HCT116 (cell line): ENCODE results near the gene UGT1A6. TPM values are rescaled to one million over a fixed set of nuclear protein-coding genes. Genes with fewer than 3 reads are reported as not detected.

Experiments used
- ATAC-seq: fragments of 200-7000 bp; cut with Tn5 transposase; 2 replicates; pipeline ENCODE4 v1.9.1; 2020; ENCODE audit warnings: mild to moderate bottlenecking, moderate library complexity
- BruUV-seq: library from RNA; stranded (reverse); fragments of 400-500 nt; replicated peaks from 2 replicates; lab custom pipeline; 2021; lab: Mats Ljungman, UMichigan
- CTCF ChIA-PET: fragments of 300-600 bp; sonication (Branson Sonifier 250); formaldehyde crosslinking; loops from one replicate; lab custom pipeline; 2021; ENCODE audit warnings: antibody characterized with exemption; lab: Charles Lee
- POLR2A ChIA-PET: fragments of 300-600, 350-600 bp; sonication (Branson Sonifier 250); formaldehyde crosslinking; loops from one replicate; lab custom pipeline; 2021; ENCODE audit warnings: antibody characterized with exemption; lab: Charles Lee
- RAD21 ChIA-PET, 2 experiments: fragments of 300-600 bp; sonication (Branson Sonifier 250); formaldehyde crosslinking; loops; one replicate each; lab custom pipeline; 2023; ENCODE audit warnings: low total read pairs in 2 of 2; ENCODE audit not compliant: uncharacterized antibody in 2 of 2, unreplicated experiment in 2 of 2, low non-redundant PET in 1 of 2; lab: Charles Lee
- DNase-seq: peaks from one replicate; pipeline ENCODE4 v3.0.0-alpha.2; 2010; ENCODE audit warnings: low read depth, low spot score
- H2AFZ ChIP-seq: fragments of 200-600 bp; shearing (Covaris generic), sonication (generic); 2 replicates; pipeline ENCODE4 v1.6.1; 2017; ENCODE audit warnings: low read depth, mixed run types, mixed read lengths, antibody characterized with exemption, low read length; ENCODE audit not compliant: poor library complexity, severe bottlenecking
- H3K27ac ChIP-seq: 2 replicates; pipeline ENCODE4 v1.5.1; 2012; ENCODE audit warnings: low read depth, low read length
- H3K27me3 ChIP-seq: fragments of 200-600 bp; sonication (generic); 2 replicates; pipeline ENCODE4 v1.6.1; 2016; ENCODE audit warnings: mixed run types, low read length, mixed read lengths; ENCODE audit not compliant: insufficient read depth
- H3K36me3 ChIP-seq, 2 experiments: fragments of 200-500 bp in 1 of 2; fragments of 200-600 bp in 1 of 2; sonication (Bioruptor generic) in 1 of 2; sonication (generic) in 1 of 2; 2 replicates each; pipeline versions ENCODE4 v1.5.1 to v1.6.1; 2014 to 2016; ENCODE audit warnings: low read length in 2 of 2, inconsistent platforms in 1 of 2, mixed read lengths in 1 of 2, mixed run types in 1 of 2; ENCODE audit not compliant: insufficient read depth in 2 of 2, control insufficient read depth in 1 of 2
- H3K4me1 ChIP-seq, 2 experiments: fragments of 200-600 bp in 1 of 2; sonication (generic) in 1 of 2; 2 replicates each; pipeline versions ENCODE4 v1.5.1 to v1.6.1; 2012 to 2017; ENCODE audit warnings: low read length in 2 of 2, inconsistent platforms in 1 of 2, mild to moderate bottlenecking in 1 of 2, mixed read lengths in 1 of 2, mixed run types in 1 of 2, moderate library complexity in 1 of 2; ENCODE audit not compliant: insufficient read depth in 2 of 2, control insufficient read depth in 1 of 2
- H3K4me2 ChIP-seq: fragments of 200-600 bp; sonication (generic); 2 replicates; pipeline ENCODE4 v1.6.1; 2017; ENCODE audit warnings: mixed run types, low read length, mixed read lengths
- H3K4me3 ChIP-seq, 2 experiments: fragments of 200-600 bp in 1 of 2; sonication (generic) in 1 of 2; replicated peaks in 1 of 2; 2 replicates each; pipeline ENCODE4 v1.5.1; 2011 to 2016; ENCODE audit warnings: low read length in 2 of 2, control low read depth in 1 of 2, low read depth in 1 of 2, mild to moderate bottlenecking in 1 of 2, mixed read lengths in 1 of 2, mixed run types in 1 of 2
- H3K79me2 ChIP-seq: fragments of 200-600 bp; sonication (generic); 2 replicates; pipeline ENCODE4 v1.6.1; 2017; ENCODE audit warnings: mild to moderate bottlenecking, mixed run types, low read length, moderate library complexity, mixed read lengths; ENCODE audit not compliant: insufficient read depth
- H3K9ac ChIP-seq: fragments of 200-600 bp; sonication (generic); 2 replicates; pipeline ENCODE4 v1.6.1; 2016; ENCODE audit warnings: low read length, mixed read lengths
- H3K9me2 ChIP-seq: fragments of 200-600 bp; sonication (generic), shearing (Covaris generic); 2 replicates; pipeline ENCODE4 v1.6.1; 2017; ENCODE audit warnings: mixed run types, mild to moderate bottlenecking, moderate library complexity; ENCODE audit not compliant: insufficient read depth
- H3K9me3 ChIP-seq, 2 experiments: fragments of 200-500 bp in 1 of 2; fragments of 200-600 bp in 1 of 2; sonication (Bioruptor generic) in 1 of 2; sonication (generic) in 1 of 2; 2 replicates each; pipeline ENCODE4 v1.6.1; 2014 to 2017; ENCODE audit warnings: low read length in 2 of 2, mixed read lengths in 2 of 2, inconsistent platforms in 1 of 2, low read depth in 1 of 2, mild to moderate bottlenecking in 1 of 2, mixed run types in 1 of 2, moderate library complexity in 1 of 2; ENCODE audit not compliant: control insufficient read depth in 1 of 2, insufficient read depth in 1 of 2
- H4K20me1 ChIP-seq: fragments of 200-600 bp; sonication (generic), shearing (Covaris generic); 2 replicates; pipeline ENCODE4 v1.6.1; 2017; ENCODE audit warnings: mixed run types, mild to moderate bottlenecking, moderate library complexity; ENCODE audit not compliant: insufficient read depth
- ELF1 ChIP-seq: IDR thresholded peaks from 2 replicates; pipeline ENCODE4 v1.6.1; 2012; ENCODE audit warnings: low read depth, borderline replicate concordance
- POLR2AphosphoS5 ChIP-seq: IDR thresholded peaks from 2 replicates; pipeline ENCODE4 v1.6.1; 2011; ENCODE audit warnings: mild to moderate bottlenecking, low read depth, low read length, moderate library complexity
- REST ChIP-seq: IDR thresholded peaks from 2 replicates; pipeline ENCODE4 v1.6.1; 2012; ENCODE audit warnings: low read depth
- SRF ChIP-seq: IDR thresholded peaks from 2 replicates; pipeline ENCODE4 v1.6.1; 2012; ENCODE audit warnings: low read depth
- ZNF274 ChIP-seq: fragments of 200-500 bp; sonication (Bioruptor generic); IDR thresholded peaks from 2 replicates; pipeline ENCODE4 v1.6.1; 2014; ENCODE audit warnings: mild to moderate bottlenecking, low read depth, low read length, inconsistent platforms
- intact Hi-C: fragments of 100-400 bp; cut with micrococcal nuclease; formaldehyde crosslinking; loops from 2 replicates; pipeline ENCODE4 v1.10.0; 2022
- total RNA-seq: library from RNA; stranded (reverse); gene quantifications from one replicate; pipeline ENCODE4 v1.2.1, GENCODE V29; 2021; ENCODE audit not compliant: unreplicated experiment

UGT1A6 gene
- total RNA-seq, 1 experiment from 2014 or later, result not detected

DNA sequence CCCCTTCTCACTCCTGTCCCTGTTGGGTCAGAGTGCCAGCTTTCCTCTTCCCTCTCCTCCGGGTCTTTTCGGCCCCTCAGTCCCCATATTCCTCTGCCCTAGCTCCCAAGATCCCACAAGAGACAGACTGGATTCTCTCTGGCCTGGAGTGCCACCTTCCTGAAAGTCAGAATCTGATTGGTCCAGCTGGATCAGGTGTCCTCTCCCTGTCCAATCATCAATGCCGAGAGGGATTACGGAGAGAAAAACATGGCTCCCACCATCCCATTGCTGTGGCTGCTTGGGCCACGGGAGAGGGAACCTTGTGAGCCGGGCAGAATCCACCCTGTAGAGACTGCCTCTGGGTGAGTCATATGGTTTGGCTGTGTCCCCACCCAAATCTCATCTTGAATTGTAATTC, 82.7 kb downstream of the UGT1A6 start:
- RAD21 ChIA-PET, result no interaction called here
- H3K27ac ChIP-seq, result no peak overlapping the region
- CTCF ChIA-PET, result no interaction called here

More for the DNA sequence above, 82.7 kb downstream of the UGT1A6 start:
- intact Hi-C loops, result no loop called here
- no peak overlapping the region for H2AFZ ChIP-seq
- BruUV-seq, result no TSS peak
- no peaks in the 10 kb centered on the region for H3K79me2 ChIP-seq
- H3K4me3 ChIP-seq, result no peak overlapping the region
- H3K4me2 ChIP-seq, result no peak overlapping the region
- H3K9ac ChIP-seq, result no peak overlapping the region
- H3K9me2 ChIP-seq, result no peaks in the 10 kb centered on the region
- no peaks in the 10 kb centered on the region for H3K36me3 ChIP-seq
- ATAC-seq (no peak), DNase-seq (no peak)
- H3K27me3 ChIP-seq, result no peaks in the 10 kb centered on the region
- POLR2A ChIA-PET, result no interaction called here
- no peak for TF ChIP-seq REST
- TF ChIP-seq SRF, result no peak
- no peak for TF ChIP-seq ELF1
- no peak for TF ChIP-seq ZNF274
- TF ChIP-seq POLR2AphosphoS5, result no peak
- no peaks in the 10 kb centered on the region for H3K9me3 ChIP-seq
- no peaks in the 10 kb centered on the region for H4K20me1 ChIP-seq
- no peaks in the 10 kb centered on the region for H3K4me1 ChIP-seq
